ENCODE data around the gene KIF17. TPM values are rescaled to one million over a fixed set of nuclear protein-coding genes. Genes with fewer than 3 reads are reported as not detected.
"Not testable (repeated sequence)": the region's sequence is repeated elsewhere in the genome, so short reads cannot be mapped to it uniquely, and the experiment has no call there.

The KIF17 gene
- total RNA-seq, 2 donors from 2014 or later, result 0.68 to 3.2 TPM

GRCh38 chr1:20720631-20721091 is 2.9 kb upstream of the KIF17 start:
- DNase-seq (ENCODE audit: low spot score), result no peak
- H3K4me1 ChIP-seq (ENCODE audit: control insufficient read depth in 1 of 2, low read depth in 2 of 2), result peaks cover 4% of the 10 kb centered on the region in 2 donors
- no peak overlapping the region for H3K4me3 ChIP-seq
- ATAC-seq (ENCODE audit: insufficient number of reproducible peaks, low FRiP score, low read depth), result no peak
- H3K36me3 ChIP-seq, result no peaks in the 10 kb centered on the region
- TF ChIP-seq CTCF (IDR thresholded peaks at IDR 0.05), result no peak
- H3K9me3 ChIP-seq, result no peaks in the 10 kb centered on the region
- H3K27me3 ChIP-seq (replicated peaks; ENCODE audit: insufficient read depth), result no peaks in the 10 kb centered on the region
- H3K27ac ChIP-seq, result no peak overlapping the region

- TF ChIP-seq CTCF (IDR thresholded peaks at IDR 0.05), result no peak
- Histone ChIP-seq H3K4me1 (ENCODE audit: control insufficient read depth in 1 of 2, low read depth in 2 of 2) (peaks cover 4% of the 10 kb centered on the region in 2 donors), H3K27me3 (replicated peaks; ENCODE audit: insufficient read depth) (no peaks in the 10 kb centered on the region), H3K27ac (no peak overlapping the region), H3K9me3 (no peaks in the 10 kb centered on the region), H3K36me3 (no peaks in the 10 kb centered on the region), H3K4me3 (no peak overlapping the region)
- peak; percentile 34 for ATAC-seq (ENCODE audit: insufficient number of reproducible peaks, low FRiP score, low read depth)
- no peak for DNase-seq (ENCODE audit: low spot score)
These were observed 2.2 kb upstream of the KIF17 start for GRCh38 chr1:20719871-20720620.

- Histone ChIP-seq H3K9me3 (no peaks in the 10 kb centered on the region), H3K27ac (no peak overlapping the region), H3K27me3 (replicated peaks; ENCODE audit: insufficient read depth) (no peaks in the 10 kb centered on the region), H3K36me3 (no peaks in the 10 kb centered on the region), H3K4me1 (ENCODE audit: control insufficient read depth in 1 of 2, low read depth in 2 of 2) (peaks cover 4% of the 10 kb centered on the region in 2 donors), H3K4me3 (no peak overlapping the region)
- DNase-seq (ENCODE audit: low spot score) (no peak), ATAC-seq (ENCODE audit: insufficient number of reproducible peaks, low FRiP score, low read depth) (no peak)
- TF ChIP-seq CTCF (IDR thresholded peaks at IDR 0.05), result no peak
These were observed 1.5 kb upstream of the KIF17 start for GRCh38 chr1:20719261-20719660.

- not testable (repeated sequence) for H3K27ac ChIP-seq; H3K9me3 ChIP-seq; H3K36me3 ChIP-seq; ATAC-seq (ENCODE audit: insufficient number of reproducible peaks, low FRiP score, low read depth); H3K27me3 ChIP-seq (replicated peaks; ENCODE audit: insufficient read depth); DNase-seq (ENCODE audit: low spot score); H3K4me1 ChIP-seq (ENCODE audit: control insufficient read depth in 1 of 2, low read depth in 2 of 2)
- H3K4me3 ChIP-seq, result peak overlapping the region; percentile 71
These were observed 606 bp upstream of the KIF17 start for GRCh38 chr1:20718343-20718882.

DNA sequence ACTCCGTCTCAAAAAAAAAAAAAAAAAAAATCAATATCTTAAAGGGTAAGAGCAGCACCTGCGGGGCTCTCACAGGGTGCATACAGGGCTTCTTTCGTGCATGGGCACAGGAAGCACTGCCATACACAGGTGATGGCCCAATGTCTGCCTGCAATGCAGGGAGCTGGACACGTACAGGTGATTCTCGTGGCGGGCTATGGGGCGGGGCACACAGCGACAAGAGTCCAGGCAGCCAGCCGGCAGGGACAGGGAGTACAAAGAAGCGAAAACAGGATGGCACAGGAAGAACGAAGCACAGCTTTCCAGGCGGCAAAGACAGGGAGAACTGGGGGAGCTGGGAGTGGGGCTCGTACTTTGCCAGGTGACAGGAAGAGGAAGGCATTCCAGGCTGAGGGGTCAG is 1.6 kb downstream of the KIF17 start:
- no peak overlapping the region for H3K4me3 ChIP-seq
- H3K27me3 ChIP-seq (replicated peaks; ENCODE audit: insufficient read depth), result no peaks in the 10 kb centered on the region
- no peak for DNase-seq (ENCODE audit: low spot score)
- no peaks in the 10 kb centered on the region for H3K36me3 ChIP-seq
- no peak for TF ChIP-seq CTCF (IDR thresholded peaks at IDR 0.05)
- ATAC-seq (ENCODE audit: insufficient number of reproducible peaks, low FRiP score, low read depth), result no peak
- H3K4me1 ChIP-seq (ENCODE audit: control insufficient read depth in 1 of 2, low read depth in 2 of 2), result peaks cover 4% of the 10 kb centered on the region in 2 donors
- H3K9me3 ChIP-seq, result no peaks in the 10 kb centered on the region
- H3K27ac ChIP-seq, result no peak overlapping the region

Measured in thoracic aorta (tissue), 2 donors.